Measurements from ENCODE around the gene NPTX1. TPM values are rescaled to one million over a fixed set of nuclear protein-coding genes. Genes with fewer than 3 reads are reported as not detected.

NPTX1 gene
- total RNA-seq, 1 donor from 2014 or later: not detected

GRCh38 chr17:80423536-80424225 lies 52.7 kb downstream of the NPTX1 start:
- intact Hi-C loops (cut with DNase I): no loop called here
- no peak for DNase-seq
- ATAC-seq (ENCODE audit: poor library complexity): no peak

GRCh38 chr17:80422981-80423380 lies 53.4 kb downstream of the NPTX1 start:
- ATAC-seq (ENCODE audit: poor library complexity): peak; percentile 61
- intact Hi-C loops (cut with DNase I): no loop called here

GRCh38 chr17:80422276-80422675 lies 54.1 kb downstream of the NPTX1 start:
- DNase-seq: no peak
- no peak for ATAC-seq (ENCODE audit: poor library complexity)
- intact Hi-C loops (cut with DNase I): no loop called here

More at GRCh38 chr17:80422981-80423380, 53.4 kb downstream of the NPTX1 start:
- peak; percentile 68 for DNase-seq

GRCh38 chr17:80421381-80422090 lies 54.9 kb downstream of the NPTX1 start:
- DNase-seq (no peak), ATAC-seq (ENCODE audit: poor library complexity) (no peak)
- intact Hi-C loops (cut with DNase I): no loop called here

- intact Hi-C loops (cut with DNase I): no loop called here
- ATAC-seq (ENCODE audit: poor library complexity) (no peak), DNase-seq (no peak)
Observed at GRCh38 chr17:80419255-80419654, 57.2 kb downstream of the NPTX1 start.

- ATAC-seq (ENCODE audit: poor library complexity) (no peak), DNase-seq (no peak)
- intact Hi-C loops (cut with DNase I): no loop called here
Observed at GRCh38 chr17:80418589-80418988, 57.8 kb downstream of the NPTX1 start.

Small RNA genes within 50 kb of the gene (microRNA-seq; reads per million reads assigned to microRNA genes)
- gene MIR4730: not detected

Other genes with a start within 250 kb of the NPTX1 start
- gene RNF213, start 215.8 kb downstream of the NPTX1 start, total RNA-seq: 29.9 TPM
- gene ENDOV, start 61.4 kb downstream of the NPTX1 start, total RNA-seq: 11.7 TPM
- 19.0 TPM for gene RPTOR, start 68.2 kb upstream of the NPTX1 start, total RNA-seq

Measured in Right ventricle myocardium superior (tissue), 1 donor.